Activated CD4-positive, alpha-beta T cell treated with anti-CD3 and anti-CD28 coated beads, Interleukin-2, Interleukin-4, amounts not matched to agents 100 ng/mL and 50 ng/mL, durations not matched to agents 16 hours and 8 hours (primary cell): ENCODE data around the gene KCNMB2.
"Not testable (repeated sequence)": the region's sequence is repeated elsewhere in the genome, so short reads cannot be mapped to it uniquely, and the experiment has no call there.

Source experiments
- DNase-seq: peaks from one replicate; pipeline ENCODE4 v3.0.0-alpha.2; 2020; ENCODE audit warnings: low spot score

The KCNMB2 gene

DNA sequence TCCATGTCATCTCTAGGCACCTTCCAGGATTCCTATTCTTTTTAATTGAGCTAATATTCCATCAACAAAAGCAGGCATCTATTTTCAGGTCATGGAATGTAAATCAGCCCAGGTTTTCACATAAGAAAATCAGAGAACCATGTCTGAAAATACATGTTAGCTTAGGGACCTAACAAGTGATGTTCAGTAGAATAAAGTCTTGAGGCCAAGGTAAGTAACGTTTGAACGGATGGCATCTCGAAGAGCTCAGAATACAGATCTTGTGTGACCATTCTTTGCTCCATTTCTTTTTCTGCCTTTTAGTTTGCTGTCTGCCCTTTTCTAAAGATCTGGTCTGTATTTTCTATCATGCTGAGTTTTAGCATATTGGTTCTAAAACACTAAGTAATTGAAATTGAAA lies 16.5 kb upstream of the KCNMB2 start:
- no peak for DNase-seq

DNA sequence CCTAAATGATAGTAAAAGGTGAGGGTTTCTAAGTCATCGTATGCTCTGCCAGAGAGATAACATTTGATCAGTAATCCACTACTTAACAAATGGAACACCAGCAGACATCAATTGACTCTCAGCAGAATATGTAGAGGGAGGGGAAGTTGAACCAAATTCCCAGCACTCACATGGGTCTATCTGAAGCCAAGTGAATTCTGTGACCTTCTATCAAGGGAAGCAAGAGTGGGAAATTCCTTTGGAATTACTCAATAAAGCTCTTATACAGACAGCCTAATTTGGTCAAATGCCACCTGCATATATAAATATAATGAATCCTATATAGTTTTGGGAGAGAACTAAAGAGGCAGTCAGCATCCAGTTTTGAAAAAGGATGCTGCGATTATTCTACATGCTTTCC lies 15.8 kb upstream of the KCNMB2 start:
- no peak for DNase-seq

DNA sequence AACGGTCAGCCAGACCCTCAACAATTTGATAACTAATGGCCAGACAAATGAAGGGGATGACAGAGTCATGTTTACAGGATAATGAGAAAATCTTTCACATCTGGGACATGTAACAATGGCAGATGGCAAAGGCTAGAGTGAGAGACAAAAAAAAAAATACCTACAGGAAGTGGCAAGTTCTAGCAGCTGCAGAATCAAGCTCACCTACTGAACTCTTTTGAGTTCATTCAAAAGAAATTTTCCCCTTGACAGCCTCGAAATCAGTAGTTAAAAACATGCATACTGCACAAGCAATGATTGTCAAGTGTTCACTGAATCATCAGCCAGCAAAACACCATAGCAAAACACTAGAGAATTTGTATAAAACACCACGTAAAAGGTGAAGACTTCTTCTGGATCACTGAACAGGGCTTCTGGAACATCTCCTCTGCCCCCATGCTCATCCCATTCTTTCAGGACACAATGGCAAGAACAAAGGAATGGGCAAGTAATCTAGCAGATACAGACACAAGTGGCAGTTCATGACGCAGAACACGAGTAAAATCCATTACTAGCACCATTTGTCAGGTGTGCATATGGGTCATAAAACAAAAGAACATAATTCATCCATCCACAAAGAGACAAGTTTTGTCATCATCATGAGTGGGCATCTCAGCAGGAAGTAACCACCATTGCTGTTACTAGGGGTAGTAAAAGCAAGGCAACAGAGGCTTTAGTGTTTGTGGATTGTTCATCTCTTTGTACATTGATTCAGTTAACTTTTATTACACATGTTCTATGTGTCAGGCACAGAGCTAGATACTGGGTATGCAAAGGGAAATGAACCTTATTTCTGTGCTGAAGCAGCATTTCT lies 13.8 kb upstream of the KCNMB2 start:
- DNase-seq: no peak

DNA sequence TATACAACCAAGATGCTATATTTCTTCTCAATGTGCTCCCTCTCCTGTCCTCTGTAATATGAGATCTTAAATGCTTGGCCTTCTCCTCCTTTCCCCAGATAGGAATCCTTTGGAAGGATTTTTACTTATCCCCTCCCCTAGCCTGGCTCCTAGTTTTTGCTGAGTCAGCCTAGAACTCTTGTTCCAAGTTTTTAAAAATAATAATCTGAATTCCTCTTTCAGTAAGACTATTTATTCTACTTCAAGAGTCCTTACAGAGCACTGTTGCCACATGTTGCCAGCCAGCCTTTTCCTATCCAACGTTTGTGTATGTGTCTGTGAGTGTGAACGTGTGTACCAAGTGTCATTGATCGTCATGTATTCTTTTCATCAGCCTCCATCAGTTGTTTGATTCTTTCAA lies 11.0 kb upstream of the KCNMB2 start:
- no peak for DNase-seq

DNA sequence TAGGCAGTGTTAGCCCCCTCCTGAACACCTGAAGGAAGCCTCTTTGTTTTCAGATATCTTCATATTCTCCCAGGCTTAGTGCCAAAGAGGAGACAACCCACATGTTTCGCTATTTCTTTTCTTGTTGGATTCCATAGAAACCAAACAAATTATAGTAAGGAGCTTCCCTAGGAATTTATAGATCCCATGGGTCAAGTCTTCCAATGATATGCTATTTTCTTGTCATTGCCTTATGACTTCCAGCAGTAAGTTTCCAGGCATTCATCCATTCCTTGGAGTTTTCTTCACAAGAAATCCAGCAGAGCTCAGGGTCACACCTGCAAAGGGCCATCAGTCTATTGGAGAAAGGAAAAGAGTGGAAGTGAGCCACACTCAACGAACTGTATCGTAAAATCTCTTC lies 9.9 kb upstream of the KCNMB2 start:
- no peak for DNase-seq

DNA sequence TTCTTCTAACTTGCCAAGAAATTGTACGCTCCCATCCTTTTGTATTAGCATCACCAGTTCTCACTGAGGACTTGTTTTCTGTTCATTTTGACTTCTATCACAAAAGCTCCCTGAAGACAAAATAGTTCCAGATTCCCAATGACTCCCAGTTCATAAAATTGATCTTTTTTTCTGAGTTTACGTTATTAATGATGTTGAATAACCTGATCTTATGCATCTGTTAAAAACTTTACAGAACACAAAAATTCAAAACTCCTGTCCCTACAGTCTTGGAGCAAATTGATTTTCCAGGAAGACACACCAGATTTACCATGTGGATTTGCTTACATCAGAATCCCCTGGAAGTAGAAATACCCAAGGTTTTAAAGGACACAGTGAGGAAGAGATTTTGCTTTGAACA lies 8.3 kb upstream of the KCNMB2 start:
- DNase-seq: no peak

DNA sequence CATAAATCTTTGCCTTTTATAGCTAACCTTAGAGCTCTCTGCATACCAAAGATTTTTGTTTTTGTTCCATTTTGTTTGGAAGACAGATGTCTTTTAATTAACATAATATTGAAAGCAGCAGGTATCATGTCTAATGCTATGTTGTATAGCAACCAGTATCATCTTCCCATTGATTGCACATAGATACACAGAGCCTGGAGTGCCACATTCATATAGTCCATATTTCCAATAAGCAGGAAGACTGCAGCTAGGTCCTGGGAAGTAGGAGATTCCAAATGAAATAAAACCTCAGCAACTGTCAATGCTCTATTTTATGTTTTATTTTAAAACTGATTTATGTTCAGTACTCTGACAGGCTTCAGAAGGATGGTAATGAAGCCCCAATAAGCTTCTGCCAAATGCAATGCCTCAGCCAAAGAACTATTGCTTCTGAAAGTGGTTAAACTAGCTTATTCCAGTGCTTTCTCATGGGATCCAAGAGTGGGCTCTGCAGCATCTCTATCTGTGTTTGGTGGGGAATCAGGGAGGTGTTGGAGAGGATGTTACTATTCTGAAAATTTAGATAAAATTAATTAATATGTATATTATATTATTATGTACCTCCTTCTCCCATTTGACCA lies 6.5 kb upstream of the KCNMB2 start:
- DNase-seq: no peak

DNA sequence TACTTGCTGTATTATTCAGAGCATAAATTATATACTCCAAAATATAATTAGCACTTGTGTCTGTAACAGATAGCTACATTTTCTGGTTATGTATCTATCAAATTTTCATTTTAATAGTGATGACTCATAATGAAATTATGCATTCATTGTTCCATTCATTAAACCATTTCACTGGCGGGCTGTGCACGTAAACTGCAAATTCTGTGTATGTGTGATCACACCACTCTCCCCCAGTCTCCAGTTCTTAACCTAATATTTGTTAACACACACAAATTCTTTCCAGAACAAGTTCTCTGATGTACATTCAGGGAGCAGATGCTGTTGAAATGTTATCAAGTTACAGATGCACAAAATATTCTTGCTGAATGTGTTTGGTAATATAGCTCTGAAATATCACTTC lies 3.8 kb upstream of the KCNMB2 start:
- no peak for DNase-seq

DNA sequence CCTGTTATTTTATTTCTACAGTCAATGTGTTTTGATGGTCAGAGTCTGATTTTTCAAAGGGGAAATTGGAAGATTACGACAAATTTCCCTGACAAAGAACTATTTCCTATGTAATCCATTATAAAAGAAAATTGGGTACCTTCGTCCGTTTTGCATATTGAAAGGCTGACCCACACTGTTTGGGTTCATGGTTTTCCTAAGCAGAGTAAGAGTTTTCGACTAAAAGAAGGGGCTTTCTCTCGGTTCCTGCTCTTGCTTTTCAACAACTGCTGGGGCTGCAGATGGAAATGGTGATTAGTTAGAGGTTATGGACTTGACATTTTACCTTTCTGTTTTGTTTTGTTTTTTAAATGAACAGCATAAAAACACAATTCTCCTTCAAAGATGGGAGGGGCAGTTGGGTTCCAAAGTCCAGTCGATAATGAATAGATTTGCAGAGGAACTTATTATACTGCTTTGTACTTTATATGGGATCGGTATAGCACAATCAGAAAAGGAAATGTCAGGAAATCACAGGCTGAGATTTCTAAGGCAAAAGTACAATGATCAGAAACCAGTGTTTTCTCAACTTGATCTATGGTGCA lies 978 bp downstream of the KCNMB2 start:
- DNase-seq: no peak

DNA sequence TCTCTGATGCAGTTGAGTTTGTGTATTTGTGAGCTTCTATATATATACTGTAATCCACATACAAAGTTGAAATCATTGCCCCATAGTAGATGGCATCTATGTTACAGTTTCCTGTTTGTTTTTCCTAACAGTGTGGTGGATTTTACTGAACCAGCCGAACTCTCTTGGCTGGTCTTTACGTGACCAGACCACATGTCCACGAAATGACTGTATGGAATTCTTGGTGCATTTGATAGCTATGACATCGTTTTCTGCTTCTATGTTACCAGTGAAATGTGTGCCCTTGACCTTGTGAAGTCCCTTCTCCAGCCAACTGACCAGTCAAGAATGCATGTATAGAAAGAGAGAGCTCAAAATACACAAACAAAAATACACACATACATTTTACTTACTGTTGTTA lies 1.8 kb downstream of the KCNMB2 start:
- DNase-seq: no peak

DNA sequence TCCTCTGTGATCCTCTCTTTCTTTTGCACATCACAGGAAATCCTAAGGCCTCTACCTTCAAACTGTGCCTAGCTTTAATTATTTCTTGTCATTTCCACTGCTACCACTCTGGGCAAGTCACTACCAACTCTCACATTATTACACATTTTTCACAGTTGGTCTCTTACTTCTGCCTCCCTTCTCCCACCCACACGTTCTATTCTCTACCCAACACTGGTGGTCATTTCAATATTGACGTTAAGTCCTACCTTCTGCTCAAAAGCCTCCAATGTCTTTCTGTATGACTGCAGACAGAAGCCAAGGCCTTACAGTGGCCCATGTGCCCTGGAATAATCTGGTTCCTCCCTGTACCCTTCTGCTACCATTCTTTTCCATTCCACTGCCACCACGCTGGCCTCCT lies 3.9 kb downstream of the KCNMB2 start:
- no peak for DNase-seq

DNA sequence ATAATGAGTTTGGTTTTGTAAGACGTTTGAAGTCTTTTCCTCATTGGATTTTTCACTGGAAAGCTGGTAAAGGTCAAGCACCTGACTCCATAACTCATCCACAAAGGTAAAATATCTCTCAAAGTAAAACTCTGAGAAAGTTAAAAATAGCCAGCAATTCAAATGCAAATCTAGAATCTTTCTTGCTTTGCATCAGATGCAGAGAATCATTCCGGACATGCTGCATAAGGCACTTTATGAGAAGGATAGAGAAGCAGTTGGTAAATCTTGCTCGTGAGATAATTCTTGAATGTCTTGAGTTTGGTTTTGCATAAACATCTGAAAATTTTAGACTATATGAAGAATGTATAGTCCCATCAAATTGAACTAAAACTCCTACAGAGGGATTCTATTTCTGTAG lies 9.1 kb downstream of the KCNMB2 start:
- DNase-seq: no peak

DNA sequence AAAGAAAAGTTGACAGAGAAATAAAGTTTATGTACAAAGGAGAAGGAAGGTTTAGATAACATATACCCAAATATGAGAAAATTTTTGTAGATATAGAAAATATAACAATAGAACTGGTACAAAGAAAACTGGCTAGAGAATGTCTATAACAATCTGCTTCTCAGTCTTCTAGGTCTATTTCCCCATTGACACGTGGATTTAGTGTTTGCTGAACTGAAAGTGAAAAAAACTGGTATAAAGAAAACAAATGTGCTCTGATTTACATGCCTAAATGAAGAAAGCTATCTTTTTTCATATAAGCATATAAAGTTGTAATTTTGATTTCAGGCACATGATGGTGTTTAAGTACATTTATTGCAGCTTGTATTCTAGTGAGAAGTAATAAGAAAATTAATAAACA lies 9.8 kb downstream of the KCNMB2 start:
- no peak for DNase-seq

DNA sequence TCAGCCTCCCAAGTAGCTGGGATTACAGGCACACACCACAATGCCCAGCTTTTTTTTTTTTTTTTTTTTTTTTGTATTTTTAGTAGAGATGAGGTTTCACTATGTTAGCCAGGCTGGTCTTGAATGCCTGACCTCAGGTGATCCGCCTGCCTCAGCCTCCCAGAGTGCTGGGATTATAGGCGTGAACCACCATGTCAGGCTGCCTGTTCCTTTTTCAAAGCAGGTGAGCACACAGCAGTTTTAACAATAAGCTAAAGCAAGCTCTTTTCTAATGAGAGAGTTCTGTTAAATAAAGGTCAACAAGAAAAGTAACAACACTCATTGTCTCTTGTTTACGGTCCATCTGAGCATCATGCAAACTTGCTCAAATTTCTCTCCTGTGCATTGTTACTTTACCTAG lies 13.2 kb downstream of the KCNMB2 start:
- DNase-seq: not testable (repeated sequence)

DNA sequence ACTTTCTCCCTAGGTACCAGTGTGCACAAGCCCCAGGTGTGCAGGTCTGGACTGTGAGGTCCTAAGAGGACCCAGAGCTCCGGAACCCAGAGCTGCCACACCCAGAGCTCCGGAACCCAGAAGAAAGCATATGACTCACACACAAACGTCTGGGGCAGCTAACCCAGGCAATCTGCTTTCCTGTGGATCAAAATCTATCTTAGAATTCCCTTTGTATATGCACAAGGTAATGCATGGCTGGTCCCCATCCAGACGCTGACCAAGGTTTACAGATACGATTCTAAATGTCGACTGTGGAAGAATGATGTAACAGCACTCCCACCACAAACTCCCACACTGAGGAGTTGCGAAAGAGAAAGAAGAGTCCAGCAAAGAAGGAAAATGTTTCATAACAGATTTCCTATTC lies 15.7 kb downstream of the KCNMB2 start:
- no peak for DNase-seq

DNA sequence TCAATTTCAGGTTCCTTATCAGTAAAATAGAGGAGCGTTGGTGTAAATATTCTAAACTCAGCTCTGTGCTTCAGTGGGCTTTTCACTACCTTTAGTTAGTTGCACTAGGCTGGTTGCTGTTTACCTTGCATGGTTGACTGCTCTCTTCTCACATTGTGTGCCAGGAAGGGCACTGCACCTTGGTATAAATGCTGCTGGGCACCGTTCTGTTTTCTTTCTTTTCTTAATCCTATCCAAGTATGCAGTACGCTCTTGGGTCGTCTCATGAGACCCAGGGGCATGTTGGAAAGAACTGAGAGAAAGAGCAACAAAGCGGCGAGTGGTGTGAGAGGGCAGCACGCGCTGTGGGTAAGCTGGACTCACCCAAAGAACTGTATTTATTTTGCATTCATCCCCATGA lies 22.4 kb downstream of the KCNMB2 start:
- no peak for DNase-seq

DNA sequence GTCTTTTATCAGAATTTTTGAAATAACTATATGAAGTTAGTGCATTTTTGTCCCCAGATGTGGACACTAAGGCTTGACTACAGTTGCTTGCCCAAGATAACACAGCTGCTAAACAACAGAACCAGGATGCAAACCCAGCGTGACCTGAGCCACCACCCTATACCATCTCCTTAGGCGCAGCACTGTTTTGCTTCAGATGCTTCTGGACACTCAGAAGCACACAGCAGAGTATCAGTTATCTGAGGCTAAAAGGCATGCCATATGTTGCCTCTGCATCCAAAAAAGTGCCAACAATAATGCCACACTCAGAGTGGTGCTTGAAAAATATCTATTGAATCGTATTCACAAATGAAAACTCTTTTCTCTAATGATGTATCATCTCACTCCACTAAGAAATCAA lies 24.5 kb downstream of the KCNMB2 start:
- no peak for DNase-seq

DNA sequence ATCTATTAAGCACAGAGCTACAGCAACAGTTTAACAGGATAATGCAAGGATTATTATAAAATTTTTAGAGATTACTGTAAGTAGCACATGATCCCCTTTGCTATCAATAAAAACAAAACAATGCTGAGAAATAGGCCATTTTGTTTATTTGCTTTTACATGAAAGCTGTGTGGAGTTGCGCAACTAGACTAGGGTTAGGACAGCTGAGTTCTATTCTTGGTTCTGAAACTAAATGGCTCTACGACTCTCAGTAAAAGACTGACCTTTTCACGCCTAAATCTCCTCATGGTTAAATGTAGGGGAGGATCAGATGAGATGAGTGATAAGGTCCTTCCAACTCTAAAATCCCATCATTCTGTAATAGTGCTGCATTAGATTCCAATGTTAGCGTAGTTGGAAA lies 25.0 kb downstream of the KCNMB2 start:
- DNase-seq: no peak

DNA sequence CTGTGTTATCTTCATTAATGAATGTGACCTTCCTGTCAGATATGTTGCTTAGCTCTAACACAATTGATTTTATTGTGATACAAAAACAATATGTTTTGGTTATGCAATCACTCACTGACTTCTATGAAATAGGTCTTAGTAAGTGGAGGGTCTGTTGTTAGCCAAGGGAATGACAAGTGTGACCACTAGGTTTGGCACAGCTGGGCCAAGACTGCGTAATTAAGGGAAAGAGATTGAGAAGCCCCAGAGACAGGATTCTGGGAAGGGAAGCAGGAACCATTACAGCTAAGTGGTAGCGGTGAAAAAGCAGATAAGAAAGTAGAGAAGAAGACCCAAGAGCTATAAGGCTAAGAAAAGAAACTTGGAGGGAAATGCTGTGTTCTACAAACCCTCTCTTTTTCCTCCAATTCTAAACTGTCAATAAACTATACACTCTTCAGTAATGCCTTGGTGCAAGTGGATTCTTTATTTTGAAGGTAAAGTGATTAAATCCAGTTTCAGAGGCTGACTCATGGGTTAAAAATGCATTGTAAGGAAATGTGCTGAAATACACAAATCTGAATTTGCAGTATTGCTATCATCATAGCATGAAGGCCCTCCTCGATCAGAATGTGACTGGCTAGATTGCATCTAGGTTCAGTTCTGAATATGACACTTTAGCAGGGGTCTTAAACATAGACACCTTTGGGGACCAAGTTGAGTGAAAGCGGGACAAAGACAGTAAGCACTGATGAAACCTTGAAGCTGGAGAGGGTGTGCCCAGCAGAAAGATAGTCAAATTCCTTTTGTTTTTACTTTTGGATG lies 26.1 kb downstream of the KCNMB2 start:
- no peak for DNase-seq

DNA sequence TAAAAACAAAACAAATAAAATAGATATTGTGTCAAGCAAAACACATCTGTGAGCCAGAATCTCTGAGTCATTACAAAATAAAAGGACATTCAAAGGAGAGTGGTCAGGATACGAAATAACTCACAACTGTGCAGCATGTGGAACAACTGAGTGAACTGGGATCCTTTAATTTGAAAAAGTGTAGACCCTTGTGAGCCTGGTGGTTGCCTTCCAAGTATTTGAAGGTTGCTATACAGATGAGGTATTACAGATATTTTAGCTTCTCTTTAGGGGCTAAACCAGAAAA lies 26.7 kb downstream of the KCNMB2 start:
- no peak for DNase-seq

DNA sequence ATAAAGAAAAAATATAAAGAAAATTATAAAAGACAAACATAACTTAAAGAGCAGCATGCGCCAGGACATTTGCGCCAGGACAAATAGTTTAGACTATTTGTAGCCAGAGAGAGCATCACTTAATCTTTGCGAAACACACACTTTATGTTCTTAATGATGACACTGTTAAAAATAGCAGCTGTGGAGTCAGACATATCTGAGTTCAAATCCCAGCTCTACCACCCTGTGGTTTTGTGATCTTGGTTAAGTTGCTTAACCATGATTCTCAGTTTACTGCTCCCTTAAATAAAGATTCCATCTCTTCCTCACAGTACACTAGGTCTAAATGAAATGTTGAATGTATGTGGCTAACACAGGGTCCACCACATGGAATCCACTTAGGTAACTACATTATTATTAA lies 31.4 kb downstream of the KCNMB2 start:
- no peak for DNase-seq

DNA sequence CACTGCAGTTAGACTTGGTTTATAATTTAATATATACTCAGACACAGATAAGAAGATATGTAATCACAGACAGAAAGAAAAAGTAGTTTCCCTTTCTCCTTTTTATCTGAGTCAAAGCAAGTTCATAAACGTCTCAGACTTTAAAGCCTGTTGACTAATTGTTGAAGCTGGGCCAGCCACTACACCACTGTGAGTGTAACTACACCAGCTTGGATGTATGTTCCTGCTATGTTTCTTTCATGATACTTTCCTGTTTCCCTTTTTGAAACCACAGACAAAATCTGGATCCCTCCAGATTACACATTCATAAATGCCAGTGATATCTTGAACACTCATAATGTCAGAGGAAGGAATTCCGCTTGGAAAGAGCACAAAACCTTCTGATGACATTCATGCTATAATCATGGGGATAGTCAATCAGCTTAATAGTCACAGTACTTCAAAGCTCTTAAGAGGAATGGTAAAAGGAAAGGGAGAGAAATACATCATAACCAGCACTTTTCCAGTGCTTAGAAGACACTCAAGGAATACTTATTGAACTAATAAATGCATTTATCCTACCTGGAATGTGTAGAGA lies 32.0 kb downstream of the KCNMB2 start:
- no peak for DNase-seq

DNA sequence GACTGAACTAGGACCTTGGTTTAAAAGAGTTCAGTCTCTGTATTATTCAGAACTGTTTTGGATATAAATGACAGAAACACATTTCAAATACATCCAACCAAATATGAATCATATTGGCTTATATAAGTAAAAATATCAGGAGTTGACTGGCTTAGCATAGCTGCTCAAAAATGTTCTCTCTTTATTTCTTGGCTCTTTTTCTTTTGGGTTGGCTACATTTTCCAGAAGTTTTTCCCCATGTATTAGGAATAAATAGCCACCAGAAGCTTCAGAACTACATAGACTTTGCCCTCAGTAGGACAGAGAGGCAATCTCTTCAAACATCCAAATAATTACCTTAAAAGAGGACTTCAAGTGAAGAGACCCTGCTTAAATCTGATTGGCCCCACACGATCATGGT lies 32.7 kb downstream of the KCNMB2 start:
- no peak for DNase-seq
